SJCRH30 (cell line): ENCODE data around the gene FYTTD1. TPM values are rescaled to one million over a fixed set of nuclear protein-coding genes. Genes with fewer than 3 reads are reported as not detected.
"Not testable (repeated sequence)": the region's sequence is repeated elsewhere in the genome, so short reads cannot be mapped to it uniquely, and the experiment has no call there.

ENCODE experiments used
- DNase-seq, 2 experiments: peaks; one replicate each; pipeline ENCODE4 v3.0.0-alpha.2; 2015 to 2020
- H3K27ac ChIP-seq: fragments of 250-450 bp; sonication (Bioruptor Pico); 2 replicates; pipeline ENCODE4 v1.5.1; 2020; ENCODE audit warnings: mild to moderate bottlenecking, moderate library complexity
- H3K27me3 ChIP-seq: fragments of 250-450 bp; sonication (Bioruptor Pico); 2 replicates; pipeline ENCODE4 v1.5.1; 2020; ENCODE audit warnings: mild to moderate bottlenecking, moderate library complexity
- H3K36me3 ChIP-seq: fragments of 250-450 bp; sonication (Bioruptor Pico); 2 replicates; pipeline ENCODE4 v1.5.1; 2020; ENCODE audit warnings: mild to moderate bottlenecking, moderate library complexity
- H3K4me1 ChIP-seq: fragments of 250-450 bp; sonication (Bioruptor Pico); 2 replicates; pipeline ENCODE4 v1.5.1; 2020; ENCODE audit warnings: mild to moderate bottlenecking, moderate library complexity
- H3K4me3 ChIP-seq: fragments of 250-450 bp; sonication (Bioruptor Pico); 2 replicates; pipeline ENCODE4 v1.5.1; 2020; ENCODE audit warnings: mild to moderate bottlenecking, moderate library complexity
- H3K9me3 ChIP-seq: fragments of 250-450 bp; sonication (Bioruptor Pico); replicated peaks from 2 replicates; pipeline ENCODE4 v1.5.1; 2020; ENCODE audit warnings: mild to moderate bottlenecking, moderate library complexity
- total RNA-seq: library from RNA; depleted of rRNA; stranded (reverse); fragments of >200 nt; shearing (Covaris generic); gene quantifications from 2 replicates; pipeline ENCODE4 v1.2.3, GENCODE V29; 2014

FYTTD1 gene
- total RNA-seq, 1 experiment from 2014 or later, result 67.4 TPM

GRCh38 chr3:197730770-197731169 is 18.9 kb upstream of the FYTTD1 start:
- not testable (repeated sequence) for H3K36me3 ChIP-seq, H3K4me3 ChIP-seq, H3K9me3 ChIP-seq, H3K27ac ChIP-seq, H3K4me1 ChIP-seq, DNase-seq, H3K27me3 ChIP-seq

- H3K27ac ChIP-seq, H3K27me3 ChIP-seq, H3K4me3 ChIP-seq, DNase-seq, H3K36me3 ChIP-seq, H3K9me3 ChIP-seq, H3K4me1 ChIP-seq: not testable (repeated sequence)
Measured at GRCh38 chr3:197731483-197731882, 18.2 kb upstream of the FYTTD1 start.

GRCh38 chr3:197733042-197733441 is 16.6 kb upstream of the FYTTD1 start:
- H3K27me3 ChIP-seq, result no peaks in the 10 kb centered on the region
- no peak overlapping the region for H3K4me3 ChIP-seq
- H3K27ac ChIP-seq, result no peak overlapping the region
- H3K36me3 ChIP-seq, result no peaks in the 10 kb centered on the region
- DNase-seq, result no peak
- H3K9me3 ChIP-seq, result no peaks in the 10 kb centered on the region
- H3K4me1 ChIP-seq, result no peaks in the 10 kb centered on the region

GRCh38 chr3:197734667-197735318 is 14.9 kb upstream of the FYTTD1 start:
- no peak for DNase-seq
- no peak overlapping the region for H3K4me3 ChIP-seq
- no peaks in the 10 kb centered on the region for H3K27me3 ChIP-seq
- H3K36me3 ChIP-seq, result no peaks in the 10 kb centered on the region
- no peak overlapping the region for H3K27ac ChIP-seq
- no peaks in the 10 kb centered on the region for H3K4me1 ChIP-seq
- no peaks in the 10 kb centered on the region for H3K9me3 ChIP-seq

- no peaks in the 10 kb centered on the region for H3K27me3 ChIP-seq
- no peaks in the 10 kb centered on the region for H3K9me3 ChIP-seq
- peak overlapping the region; percentile 94 for H3K4me3 ChIP-seq
- DNase-seq, result peak in 1 of 2 experiments; percentile 31
- H3K4me1 ChIP-seq, result no peaks in the 10 kb centered on the region
- H3K36me3 ChIP-seq, result no peaks in the 10 kb centered on the region
- H3K27ac ChIP-seq, result no peak overlapping the region
Measured at GRCh38 chr3:197736010-197736490, 13.6 kb upstream of the FYTTD1 start.

- H3K27me3 ChIP-seq, result no peaks in the 10 kb centered on the region
- peak; percentile 94 to 95 for DNase-seq
- no peaks in the 10 kb centered on the region for H3K4me1 ChIP-seq
- no peaks in the 10 kb centered on the region for H3K9me3 ChIP-seq
- no peaks in the 10 kb centered on the region for H3K36me3 ChIP-seq
- H3K27ac ChIP-seq, result peak within 1 kb of the TSS; percentile 56
- peak within 1 kb of the TSS; percentile 94 for H3K4me3 ChIP-seq
Measured at GRCh38 chr3:197736491-197737318, 13.0 kb upstream of the FYTTD1 start, which contains the start of gene RUBCN. Gene RUBCN, minus strand, starts transcription at chr3:197736904. Its CDS starts 185 bp downstream, at chr3:197736719.

- Histone ChIP-seq H3K27ac (no peak overlapping the region), H3K9me3 (no peaks in the 10 kb centered on the region), H3K4me3 (peak overlapping the region; percentile 94), H3K36me3 (no peaks in the 10 kb centered on the region), H3K27me3 (no peaks in the 10 kb centered on the region), H3K4me1 (no peaks in the 10 kb centered on the region)
- DNase-seq, result no peak
Measured at GRCh38 chr3:197737319-197737649, 12.4 kb upstream of the FYTTD1 start.

- no peak overlapping the region for H3K27ac ChIP-seq
- H3K4me1 ChIP-seq, result no peaks in the 10 kb centered on the region
- no peaks in the 10 kb centered on the region for H3K36me3 ChIP-seq
- no peaks in the 10 kb centered on the region for H3K27me3 ChIP-seq
- no peak for DNase-seq
- peak overlapping the region; percentile 94; the same call in 1 of the 2 replicates for H3K4me3 ChIP-seq
- no peaks in the 10 kb centered on the region for H3K9me3 ChIP-seq
Measured at GRCh38 chr3:197737749-197738462, 11.8 kb upstream of the FYTTD1 start.

GRCh38 chr3:197742787-197743186 is 6.9 kb upstream of the FYTTD1 start:
- DNase-seq, result no peak
- Histone ChIP-seq H3K27me3 (no peaks in the 10 kb centered on the region), H3K27ac (no peak overlapping the region), H3K4me1 (no peaks in the 10 kb centered on the region), H3K9me3 (no peaks in the 10 kb centered on the region), H3K36me3 (no peaks in the 10 kb centered on the region), H3K4me3 (no peak overlapping the region)

GRCh38 chr3:197746209-197746608 is 3.5 kb upstream of the FYTTD1 start:
- H3K9me3 ChIP-seq, result no peaks in the 10 kb centered on the region
- H3K27me3 ChIP-seq, result no peaks in the 10 kb centered on the region
- no peak for DNase-seq
- no peaks in the 10 kb centered on the region for H3K36me3 ChIP-seq
- H3K27ac ChIP-seq, result no peak overlapping the region
- no peak overlapping the region for H3K4me3 ChIP-seq
- H3K4me1 ChIP-seq, result peaks cover 5% of the 10 kb centered on the region; the same call in 1 of the 2 replicates

GRCh38 chr3:197746801-197747237 is 2.9 kb upstream of the FYTTD1 start:
- no peak overlapping the region for H3K27ac ChIP-seq
- no peaks in the 10 kb centered on the region for H3K36me3 ChIP-seq
- no peak overlapping the region for H3K4me3 ChIP-seq
- no peaks in the 10 kb centered on the region for H3K9me3 ChIP-seq
- DNase-seq, result no peak
- peaks cover 5% of the 10 kb centered on the region; the same call in 1 of the 2 replicates for H3K4me1 ChIP-seq
- H3K27me3 ChIP-seq, result no peaks in the 10 kb centered on the region

- DNase-seq, result peak in 1 of 2 experiments; percentile 22
- Histone ChIP-seq H3K9me3 (no peaks in the 10 kb centered on the region), H3K27ac (peak overlapping the region; percentile 22; the same call in 1 of the 2 replicates), H3K4me1 (peaks cover 5% of the 10 kb centered on the region; the same call in 1 of the 2 replicates), H3K27me3 (no peaks in the 10 kb centered on the region), H3K4me3 (peak overlapping the region; percentile 85), H3K36me3 (no peaks in the 10 kb centered on the region)
Measured at GRCh38 chr3:197748597-197749314, 927 bp upstream of the FYTTD1 start.

GRCh38 chr3:197749315-197749600 is 425 bp upstream of the FYTTD1 start:
- Histone ChIP-seq H3K9me3 (no peaks in the 10 kb centered on the region), H3K36me3 (no peaks in the 10 kb centered on the region), H3K27me3 (no peaks in the 10 kb centered on the region), H3K4me1 (peaks cover 5% of the 10 kb centered on the region; the same call in 1 of the 2 replicates), H3K4me3 (peak overlapping the region; percentile 85), H3K27ac (peak overlapping the region; percentile 22; the same call in 1 of the 2 replicates)
- DNase-seq, result no peak

- peaks cover 5% of the 10 kb centered on the region; the same call in 1 of the 2 replicates for H3K4me1 ChIP-seq
- H3K27ac ChIP-seq, result peak overlapping the region; percentile 58
- no peaks in the 10 kb centered on the region for H3K9me3 ChIP-seq
- H3K4me3 ChIP-seq, result peak overlapping the region; percentile 85
- peak; percentile 64 to 77 for DNase-seq
- no peaks in the 10 kb centered on the region for H3K27me3 ChIP-seq
- no peaks in the 10 kb centered on the region for H3K36me3 ChIP-seq
Measured at GRCh38 chr3:197750396-197750831, 731 bp downstream of the FYTTD1 start.
